GM19351 (cell line): ENCODE measurements around the gene CASP4.
"Not testable (repeated sequence)": the region's sequence is repeated elsewhere in the genome, so short reads cannot be mapped to it uniquely, and the experiment has no call there.

Experiments
- ATAC-seq: cut with Tn5 transposase; IDR thresholded peaks from one replicate; pipeline ENCODE4 v1.9.1; 2021; ENCODE audit warnings: mild to moderate bottlenecking, moderate library complexity; ENCODE audit not compliant: unreplicated experiment

The CASP4 gene

DNA sequence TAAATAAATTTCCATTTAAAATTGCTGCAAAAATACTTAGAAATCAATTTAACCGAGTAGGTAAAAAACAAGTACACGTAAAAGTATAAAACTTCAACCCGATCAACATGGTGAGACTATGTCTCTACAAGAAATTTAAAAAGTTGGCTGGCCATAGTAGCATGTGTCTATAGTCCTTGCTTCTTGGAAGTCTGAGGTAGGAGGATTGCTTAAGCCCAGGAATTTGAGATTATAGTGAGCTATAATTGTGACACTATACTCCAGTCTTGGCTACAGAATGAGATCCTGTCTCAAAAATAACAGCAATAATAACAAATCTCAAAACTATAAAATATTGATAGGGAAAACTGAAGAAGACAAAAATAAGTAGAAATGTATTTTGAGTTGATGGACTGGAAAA is 11.1 kb downstream of the CASP4 start:
- ATAC-seq: no peak

DNA sequence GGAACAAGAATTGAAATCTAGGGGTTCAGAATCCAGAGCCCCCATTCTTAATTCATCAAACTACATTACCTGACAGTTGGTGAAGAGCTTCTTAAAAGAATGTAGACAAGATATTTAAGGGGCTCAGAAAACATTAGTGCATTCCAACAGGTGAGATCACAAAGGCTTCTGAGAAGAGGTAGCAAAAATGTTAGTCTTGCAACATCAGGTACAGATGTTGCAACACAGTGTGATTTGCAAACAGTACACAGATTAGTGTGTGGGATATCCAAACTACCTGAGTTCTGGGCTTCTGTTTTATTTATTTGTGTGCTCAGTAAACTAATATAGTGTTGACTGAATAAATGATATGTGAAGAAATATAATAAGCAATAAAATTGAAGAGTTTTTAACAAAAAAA is 11.8 kb downstream of the CASP4 start:
- ATAC-seq: no peak

DNA sequence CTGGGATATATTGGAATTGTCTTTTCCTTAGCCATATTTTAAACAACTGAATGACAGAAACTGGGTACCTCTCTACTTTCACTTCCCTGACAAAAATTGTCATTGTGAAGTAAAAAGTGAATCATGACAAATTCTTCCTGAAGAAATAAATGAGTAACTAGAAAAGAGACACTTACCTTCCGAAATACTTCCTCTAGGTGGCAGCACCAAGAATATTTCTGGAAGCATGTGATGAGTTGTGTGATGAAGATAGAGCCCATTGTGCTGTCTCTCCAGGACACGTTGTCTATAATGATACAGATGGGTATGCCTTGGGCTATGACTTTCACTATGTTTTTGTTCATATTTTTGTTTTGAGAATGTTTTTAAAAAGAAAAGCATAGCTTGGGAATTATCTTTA is 21.5 kb downstream of the CASP4 start:
- peak; percentile 98 for ATAC-seq

DNA sequence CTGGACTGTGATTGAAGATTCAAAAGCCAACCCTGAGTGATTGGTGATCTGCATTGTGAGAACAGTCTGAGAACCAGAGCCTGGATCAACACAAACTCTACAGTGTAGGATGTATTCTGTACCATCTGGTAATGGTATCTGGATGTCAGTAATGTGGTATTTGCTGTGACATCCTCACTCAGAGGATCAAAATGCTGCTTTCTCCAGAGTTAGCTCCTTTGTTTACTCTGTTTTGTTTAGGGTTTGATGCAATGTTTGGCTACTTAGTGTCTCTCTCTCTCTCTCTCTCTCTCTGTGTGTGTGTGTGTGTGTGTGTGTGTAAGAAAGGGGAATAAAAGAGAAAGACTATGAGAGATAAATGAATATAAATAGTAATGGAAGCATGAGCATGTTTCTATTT is 24.3 kb downstream of the CASP4 start:
- no peak for ATAC-seq

DNA sequence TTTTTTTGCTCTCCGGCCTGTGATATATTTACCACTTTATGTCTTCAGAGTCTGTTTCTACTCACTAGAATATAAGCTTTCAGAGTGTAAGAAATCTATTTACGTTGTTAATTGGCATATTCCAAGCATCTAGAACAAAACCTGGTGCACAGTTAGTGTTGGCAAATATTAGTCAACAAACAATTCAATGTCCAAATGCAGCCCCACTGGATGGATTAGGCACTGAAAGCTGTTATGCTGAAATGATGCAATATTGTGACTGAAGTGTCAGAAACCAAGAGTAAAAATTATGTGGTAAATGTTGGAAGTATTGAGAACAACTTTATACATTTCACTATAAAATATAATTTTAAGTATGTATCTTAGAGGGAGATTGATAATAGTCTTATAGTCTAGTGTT is 24.8 kb downstream of the CASP4 start:
- no peak for ATAC-seq

DNA sequence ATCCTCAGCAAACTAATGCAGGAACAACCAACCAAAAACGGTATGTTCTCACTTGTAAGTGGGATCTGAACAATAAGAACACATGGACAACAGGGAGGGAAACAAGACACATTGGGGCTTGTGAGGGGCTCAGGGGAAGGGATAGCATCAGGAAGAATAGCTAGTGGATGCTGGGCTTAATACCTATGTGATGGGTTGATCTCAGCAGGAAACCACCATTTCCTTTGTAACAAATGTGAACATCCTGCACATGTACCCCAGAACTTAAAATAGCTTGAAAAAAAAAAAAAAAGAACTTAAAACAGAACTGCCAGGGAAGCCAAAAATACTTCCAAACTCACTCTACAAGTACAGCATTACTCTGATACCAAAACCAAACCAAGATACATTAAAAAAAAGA is 33.8 kb downstream of the CASP4 start:
- ATAC-seq: no peak

DNA sequence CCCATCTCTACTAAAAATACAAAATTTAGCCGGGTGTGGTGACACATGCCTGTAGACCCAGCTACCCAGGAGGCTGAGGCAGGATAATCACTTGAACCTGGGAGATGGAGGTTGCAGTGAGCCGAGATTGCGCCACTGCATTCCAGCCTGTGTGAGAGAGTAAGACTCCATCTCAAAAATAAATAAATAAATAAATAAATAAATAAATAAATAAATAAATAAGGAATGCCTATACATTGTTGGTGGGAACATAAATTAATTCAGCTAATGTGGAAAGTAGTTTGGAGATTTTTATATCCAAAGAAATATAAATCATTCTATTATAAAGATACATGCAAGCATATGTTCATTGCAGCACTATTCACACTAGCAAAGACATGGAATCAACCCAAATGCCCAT is 34.3 kb downstream of the CASP4 start:
- ATAC-seq: not testable (repeated sequence)

DNA sequence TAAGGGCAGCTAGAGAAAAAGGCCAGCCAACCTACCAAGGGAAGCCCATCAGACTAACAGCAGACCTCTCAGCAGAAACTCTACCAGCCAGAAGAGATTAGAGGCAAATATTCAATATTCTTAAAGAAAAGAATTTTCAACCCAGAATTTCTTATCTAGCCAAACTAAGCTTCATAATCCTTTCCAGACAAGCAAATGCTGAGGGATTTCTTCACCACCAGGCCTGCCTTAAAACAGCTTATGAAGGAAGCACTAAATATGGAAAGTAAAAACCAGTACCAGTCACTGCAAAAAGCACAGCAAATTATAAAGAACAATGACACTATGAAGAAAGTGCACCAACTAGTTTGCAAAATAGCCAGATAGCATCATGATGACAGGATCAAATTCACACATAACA is 39.6 kb downstream of the CASP4 start:
- ATAC-seq: no peak

DNA sequence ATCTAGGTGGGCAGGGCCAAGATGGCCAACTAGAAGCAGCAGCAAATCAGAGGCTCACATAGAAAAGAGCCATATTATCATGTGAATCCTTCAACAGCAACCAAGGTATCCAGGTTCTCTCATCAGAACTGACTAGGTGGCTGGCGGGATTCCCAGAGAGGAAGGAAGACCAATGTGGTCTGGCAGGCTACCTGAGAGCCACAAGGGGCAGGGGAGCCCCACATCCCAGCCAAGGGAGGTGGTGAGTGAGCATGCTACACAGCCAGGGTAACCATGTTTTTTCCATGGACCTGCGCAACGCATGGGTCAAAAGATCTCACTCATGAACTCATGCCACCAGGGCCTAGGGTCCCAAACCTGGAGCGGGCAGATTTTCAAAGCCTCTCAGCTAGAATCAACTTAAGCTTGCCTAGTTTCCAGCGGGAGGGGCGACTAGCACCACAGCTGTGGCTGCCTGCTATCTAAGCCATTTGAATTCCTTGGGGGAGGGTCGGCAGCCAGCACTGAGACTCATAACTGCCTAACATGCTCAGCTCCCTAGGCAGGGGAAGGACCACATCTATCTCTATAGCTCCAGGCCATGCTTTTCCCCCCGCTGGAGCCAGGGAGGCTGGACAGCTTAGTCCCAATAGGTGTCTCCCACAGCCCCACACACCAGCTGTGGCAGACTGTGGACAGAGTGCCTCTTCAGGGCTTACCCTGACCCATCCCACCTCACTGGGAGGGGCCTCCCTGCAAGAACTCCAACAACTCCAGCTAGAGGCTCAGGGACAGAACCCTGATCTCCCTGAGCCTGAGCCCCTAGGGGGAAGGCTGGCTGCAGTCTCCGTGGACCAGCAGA is 41.4 kb downstream of the CASP4 start:
- no peak for ATAC-seq

DNA sequence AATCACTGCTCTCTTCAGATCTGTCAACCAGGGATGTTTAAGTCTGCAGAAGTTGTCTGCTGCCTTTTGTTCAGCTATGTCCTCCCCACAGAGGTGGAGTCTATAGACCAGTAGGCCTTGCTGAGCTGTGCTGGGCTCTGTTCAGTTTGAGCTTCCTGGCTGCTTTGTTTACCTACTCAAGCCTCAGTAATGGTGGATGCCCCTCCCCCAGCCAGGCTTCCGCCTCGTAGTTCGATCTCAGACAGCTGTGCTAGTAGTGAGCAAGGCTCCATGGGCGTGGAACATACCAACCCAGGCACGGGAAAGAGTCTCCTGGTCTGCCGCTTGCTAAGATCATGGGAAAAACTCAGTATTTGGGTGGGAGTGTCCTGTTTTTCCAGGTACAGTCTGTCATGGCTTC is 42.5 kb downstream of the CASP4 start:
- ATAC-seq: no peak

DNA sequence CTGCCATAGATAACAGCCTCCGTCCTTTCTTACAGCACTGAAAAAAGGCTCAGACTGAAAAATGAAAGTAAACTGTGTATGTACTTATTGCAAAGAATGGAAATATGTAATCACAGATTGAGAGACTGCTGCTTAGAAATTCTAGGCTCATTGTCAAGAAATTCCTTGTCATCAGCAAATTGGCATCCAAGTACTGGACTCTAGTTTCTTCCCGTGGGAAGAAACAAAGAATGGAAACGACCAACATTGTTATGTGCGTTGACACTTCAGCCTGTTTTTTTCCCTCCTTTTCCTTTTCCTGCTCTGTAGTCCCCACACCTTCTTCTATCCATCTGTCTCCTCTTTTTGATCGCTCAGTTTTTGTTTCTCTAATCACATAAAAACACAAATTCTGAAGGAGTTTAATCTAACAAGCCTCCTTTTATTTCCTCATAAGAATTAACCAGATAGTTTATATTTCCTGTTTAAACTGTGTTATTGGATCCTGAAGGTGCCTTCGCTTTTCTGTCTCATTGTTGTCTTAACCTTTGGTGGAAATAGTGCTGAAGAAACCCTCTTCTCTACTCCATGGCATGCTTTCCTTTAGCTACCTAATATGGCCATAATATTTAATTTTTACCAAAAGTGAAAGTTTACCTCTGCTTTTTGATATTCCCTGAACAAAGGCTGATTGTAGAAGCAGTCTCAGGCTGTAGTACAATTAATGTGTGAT is 50.1 kb downstream of the CASP4 start:
- peak; percentile 78 for ATAC-seq

DNA sequence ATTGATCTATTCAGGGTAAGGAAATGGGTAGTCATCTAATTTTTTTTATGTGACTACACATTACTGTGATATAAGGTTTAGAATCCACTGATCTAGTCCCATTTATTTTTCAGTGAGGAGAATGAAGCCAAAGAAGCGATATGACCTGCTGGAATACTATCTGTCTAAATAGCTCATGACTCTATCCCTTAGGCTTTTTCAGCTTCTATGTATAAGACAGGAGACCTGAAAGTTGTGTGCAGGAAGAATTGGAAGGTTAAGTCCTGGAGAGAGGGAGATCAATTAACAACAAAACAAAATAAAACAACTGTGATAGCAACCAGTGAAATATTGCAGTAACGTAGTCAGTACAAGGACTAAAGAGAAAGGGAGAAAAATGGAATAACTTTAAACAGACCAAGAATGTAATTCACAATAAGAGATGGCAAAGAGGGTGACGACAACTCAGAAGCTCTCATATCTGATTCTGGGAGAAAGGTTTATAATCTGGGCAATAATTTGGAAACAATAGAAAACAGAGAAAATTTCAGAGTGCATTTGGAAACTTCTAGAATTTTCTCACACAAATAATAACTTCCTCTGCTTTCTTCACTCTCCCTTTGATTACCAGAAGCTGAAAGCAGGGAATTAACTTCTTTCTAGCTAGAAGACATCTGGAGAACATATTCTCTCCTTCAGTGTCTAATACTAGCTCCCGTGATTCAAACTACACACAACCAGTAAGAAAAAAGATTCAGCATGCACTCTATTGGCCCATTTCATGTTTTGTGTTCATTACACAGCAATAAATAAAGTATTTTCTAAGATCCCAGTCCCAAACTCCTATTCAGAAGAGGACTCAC is 50.9 kb downstream of the CASP4 start:
- peak; percentile 37 for ATAC-seq

DNA sequence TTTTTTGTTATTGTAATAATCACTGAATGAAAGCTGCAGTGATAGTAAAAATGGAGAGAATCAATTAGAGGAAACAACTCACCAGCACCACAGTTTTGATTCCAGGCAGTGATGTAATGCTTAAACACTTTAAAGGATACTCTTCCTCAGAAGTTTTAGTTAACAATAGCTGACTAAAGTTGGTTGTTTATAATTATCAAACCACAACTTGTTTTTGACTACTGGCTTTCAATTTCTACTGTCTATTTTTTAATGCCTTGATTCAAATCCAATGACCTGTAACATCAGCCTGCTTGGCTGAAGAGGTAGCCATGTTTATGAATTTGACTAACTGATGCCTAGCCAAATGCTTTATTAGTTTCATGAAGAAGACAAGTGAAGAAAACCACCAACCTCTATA is 51.9 kb downstream of the CASP4 start:
- ATAC-seq: no peak

DNA sequence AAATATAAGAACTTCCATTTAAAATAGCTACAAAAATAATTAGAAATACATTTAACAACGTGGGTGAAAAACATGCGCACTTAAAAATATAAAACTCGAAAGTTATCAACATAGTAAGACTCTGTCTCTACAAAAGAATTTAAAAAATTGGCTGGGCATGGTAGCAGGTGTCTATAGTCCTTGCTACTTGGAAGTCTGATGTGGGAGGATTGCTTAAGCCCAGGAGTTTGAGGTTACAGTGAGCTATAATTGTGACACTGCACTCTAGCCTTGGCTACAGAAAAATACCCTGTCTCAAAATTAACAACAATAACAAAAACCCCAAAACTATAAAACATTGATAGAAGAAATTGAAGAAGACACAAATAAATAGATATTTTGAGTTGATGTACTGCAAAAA is 56.3 kb downstream of the CASP4 start:
- no peak for ATAC-seq

DNA sequence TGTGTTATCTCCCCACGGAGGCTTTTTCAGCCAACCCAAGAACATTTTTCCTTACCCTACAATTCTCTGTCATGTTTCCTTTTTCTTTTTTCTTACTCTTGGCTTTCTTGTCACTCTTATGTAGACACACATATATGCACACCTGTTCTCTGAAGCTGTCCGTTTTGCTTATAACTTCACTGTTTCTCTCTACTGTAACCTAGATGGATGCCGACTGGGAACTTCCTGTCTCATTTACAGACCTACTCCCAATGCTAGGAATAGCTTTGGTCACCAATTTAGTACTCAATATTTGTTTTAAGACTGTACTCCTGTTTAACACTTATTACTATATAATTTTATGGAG is 60.2 kb downstream of the CASP4 start:
- ATAC-seq: no peak

DNA sequence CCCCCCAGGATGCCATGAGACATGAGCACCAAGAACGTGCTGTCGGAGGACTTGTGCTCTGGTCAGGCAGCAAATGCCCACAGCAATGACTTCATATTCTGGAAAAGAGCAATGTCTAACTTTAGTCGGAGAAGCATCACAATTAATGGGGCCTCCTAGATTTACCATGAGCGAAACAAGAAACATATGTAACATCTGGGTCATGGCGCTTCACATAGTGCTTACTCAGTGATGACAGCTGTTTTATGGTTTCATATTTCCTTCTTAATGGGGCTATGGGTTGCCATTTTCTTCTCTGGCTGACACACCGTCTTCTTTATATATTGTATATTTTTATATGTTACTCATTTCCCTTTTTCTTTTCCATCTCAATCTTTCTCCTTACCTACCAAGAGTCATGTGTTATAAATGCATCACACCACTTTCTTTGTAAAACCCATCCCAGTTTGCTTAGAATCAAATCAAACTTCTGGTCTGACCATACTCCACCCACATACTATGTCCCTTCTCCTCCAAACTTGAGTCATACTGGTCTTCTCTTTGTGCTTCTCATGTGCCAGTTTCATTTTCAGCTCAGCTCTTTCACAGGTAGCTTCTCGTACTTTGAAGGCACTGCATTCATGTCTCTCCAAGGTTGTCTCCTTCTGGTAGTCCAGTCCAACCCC is 60.7 kb downstream of the CASP4 start:
- ATAC-seq: peak; percentile 87

DNA sequence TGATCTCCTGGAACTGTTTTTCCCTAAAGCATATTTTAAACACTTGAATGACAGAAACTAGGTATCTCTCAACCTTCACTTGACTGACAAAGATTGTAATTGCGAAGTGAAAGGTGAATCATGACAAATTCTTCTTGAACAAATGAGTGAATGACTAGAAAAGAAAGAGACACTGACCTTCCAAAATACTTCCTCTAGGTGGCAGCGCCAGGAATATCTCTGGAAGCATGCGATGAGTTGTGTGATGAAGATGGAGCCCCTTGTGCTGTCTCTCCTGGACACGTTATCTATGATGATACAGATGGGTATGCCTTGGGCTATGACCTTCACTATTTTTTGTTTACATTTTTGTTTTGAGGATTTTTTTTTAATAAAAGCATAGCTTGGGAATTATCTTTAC is 63.1 kb downstream of the CASP4 start:
- no peak for ATAC-seq

DNA sequence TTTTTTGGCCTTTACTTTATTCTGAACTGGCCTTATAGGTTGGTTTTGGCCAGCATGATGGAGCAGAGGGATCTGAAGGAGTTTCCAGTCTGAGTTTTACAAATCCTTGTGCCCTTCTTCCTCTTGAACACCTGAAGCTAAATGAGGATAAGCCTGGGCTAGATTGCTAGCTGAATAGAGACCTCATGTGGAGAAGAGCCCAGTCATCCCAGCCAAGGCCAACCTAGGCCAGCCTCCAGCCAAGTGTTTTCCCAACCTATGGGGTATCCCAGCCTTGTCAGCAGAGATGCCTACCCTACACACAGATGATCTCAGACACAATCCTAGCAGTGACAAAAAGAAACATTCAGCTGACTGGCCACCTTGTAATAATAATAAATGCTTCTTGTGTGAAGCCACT is 69.1 kb downstream of the CASP4 start:
- ATAC-seq: no peak

DNA sequence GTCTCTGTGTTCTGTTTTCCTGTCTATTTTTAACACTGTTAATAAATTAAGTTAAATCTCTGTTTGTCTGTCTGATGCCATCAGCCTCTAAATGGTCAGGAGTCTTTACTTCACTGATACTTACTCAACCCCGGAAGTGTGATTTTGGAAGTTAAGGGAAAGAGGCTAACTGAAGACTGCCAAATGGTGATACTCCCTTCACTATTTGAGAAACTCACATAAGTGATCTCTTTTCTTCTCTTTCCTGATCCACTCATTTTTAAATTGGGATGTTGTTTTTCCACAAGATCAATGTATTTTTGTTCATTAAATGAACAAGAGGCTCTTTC is 69.7 kb downstream of the CASP4 start:
- ATAC-seq: no peak

DNA sequence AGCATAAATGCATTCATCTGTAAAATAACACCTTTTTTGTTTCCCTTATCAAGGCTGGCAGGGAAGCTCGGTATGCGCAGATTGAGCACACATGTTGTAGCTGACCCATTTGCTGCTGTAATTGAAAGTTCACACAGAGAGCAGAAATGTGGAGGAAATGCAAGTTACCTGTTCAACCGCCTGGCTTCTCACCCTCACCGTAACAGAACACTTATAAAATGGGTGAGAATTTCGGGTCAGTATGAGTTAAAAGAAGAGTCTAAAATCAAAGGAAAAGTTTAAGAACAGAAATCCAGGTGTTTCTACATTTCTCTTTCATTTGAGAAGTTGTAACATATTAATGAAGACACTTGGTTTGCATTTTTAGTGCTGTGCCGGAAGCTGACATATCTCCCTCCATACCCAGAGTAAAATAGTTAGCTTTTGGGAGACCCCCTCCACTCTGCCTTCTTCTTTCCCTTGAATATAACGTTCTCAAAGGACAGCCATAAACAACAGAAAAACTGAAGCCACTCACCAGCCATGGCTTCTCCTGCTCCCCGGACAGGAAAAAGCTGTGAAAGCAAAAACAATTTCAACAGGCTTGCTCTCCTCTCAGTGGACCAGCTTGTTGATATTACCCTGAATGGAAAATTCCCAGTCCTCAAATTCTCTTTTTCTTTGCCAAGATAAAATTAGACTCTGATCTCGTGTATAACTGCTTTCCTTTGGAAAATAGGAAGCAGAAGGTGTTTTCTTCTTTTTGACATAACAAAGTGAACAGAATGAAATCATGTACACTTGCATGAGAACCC is 70.3 kb downstream of the CASP4 start, which contains the start of gene CASP12:
CASP12 (minus strand) TSS at position 570 of the 794 bp plus-strand sequence.
- ATAC-seq: peak; percentile 86
